GM19395 (cell line): ENCODE data around the gene MRPL4.
A peak's percentile ranks its signal among the peaks of the same experiment; 100 is the strongest.
"Not testable (repeated sequence)": the region's sequence is repeated elsewhere in the genome, so short reads cannot be mapped to it uniquely, and the experiment has no call there.

Experiments
- ATAC-seq: cut with Tn5 transposase; IDR thresholded peaks from one replicate; pipeline ENCODE4 v1.9.1; 2021; ENCODE audit warnings: mild to moderate bottlenecking, moderate library complexity; ENCODE audit not compliant: unreplicated experiment

MRPL4 gene

GRCh38 chr19:10230173-10230860, 21.7 kb upstream of the MRPL4 start:
- no peak for ATAC-seq

DNA sequence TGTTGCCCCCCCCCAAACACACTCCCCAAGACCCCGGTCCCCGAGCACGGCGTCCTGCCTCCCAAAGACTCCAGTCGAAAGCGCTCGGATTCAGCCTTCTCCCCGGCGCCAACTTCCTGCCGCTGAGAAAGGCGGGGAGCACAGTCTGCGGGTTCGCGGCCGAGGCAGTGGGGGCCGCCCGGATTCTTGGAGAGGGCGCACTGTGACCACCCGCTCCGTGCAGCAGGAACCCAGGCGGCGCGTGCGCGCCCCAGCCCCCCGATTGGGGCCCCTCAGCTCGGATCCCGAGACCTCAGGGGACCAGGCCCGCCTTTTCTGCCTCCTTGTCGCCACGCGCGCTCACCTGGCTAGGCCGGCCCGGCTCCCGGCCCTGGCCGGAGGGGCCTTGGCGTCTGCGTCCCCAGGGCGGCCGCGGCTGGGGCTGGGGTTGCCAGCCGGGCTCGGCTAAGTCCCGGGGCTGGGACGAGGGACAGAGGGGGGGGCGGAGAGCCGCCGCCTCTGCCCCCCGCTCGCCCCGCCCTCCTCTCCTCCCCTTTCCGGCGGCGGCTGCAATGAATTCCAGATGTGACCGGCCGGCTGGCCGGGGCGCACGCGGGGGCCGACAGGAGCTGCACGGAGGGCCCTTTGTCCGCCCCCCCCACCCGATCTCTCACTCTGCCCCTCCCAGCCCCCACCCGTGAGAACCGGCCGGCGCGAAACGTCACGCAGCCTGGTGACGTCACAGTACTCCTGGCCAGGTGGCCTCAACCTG, 21.0 kb upstream of the MRPL4 start, which contains the start of gene S1PR2:
S1PR2 (minus strand) TSS at position 471 of the 751 bp plus-strand sequence. CDS start 6,426 bp downstream, outside the sequence.
- no peak for ATAC-seq

- ATAC-seq = no peak
Observed at GRCh38 chr19:10231612-10232228, 20.3 kb upstream of the MRPL4 start.

GRCh38 chr19:10233946-10234345, 18.1 kb upstream of the MRPL4 start:
- ATAC-seq = no peak

- ATAC-seq = no peak
Observed at GRCh38 chr19:10235003-10235402, 17.0 kb upstream of the MRPL4 start.

- not testable (repeated sequence) for ATAC-seq
Observed at GRCh38 chr19:10235409-10235808, 16.6 kb upstream of the MRPL4 start.

- ATAC-seq = no peak
Observed at GRCh38 chr19:10237702-10238101, 14.3 kb upstream of the MRPL4 start.

- no peak for ATAC-seq
Observed at GRCh38 chr19:10238172-10238783, 13.7 kb upstream of the MRPL4 start.

GRCh38 chr19:10241826-10242449, 10.1 kb upstream of the MRPL4 start:
- not testable (repeated sequence) for ATAC-seq

GRCh38 chr19:10243606-10244005, 8.4 kb upstream of the MRPL4 start:
- ATAC-seq = no peak

- no peak for ATAC-seq
Observed at GRCh38 chr19:10245189-10245939, 6.7 kb upstream of the MRPL4 start.

- ATAC-seq = no peak
Observed at GRCh38 chr19:10246511-10246910, 5.5 kb upstream of the MRPL4 start.

- ATAC-seq = no peak
Observed at GRCh38 chr19:10252707-10253106, 693 bp downstream of the MRPL4 start.

DNA sequence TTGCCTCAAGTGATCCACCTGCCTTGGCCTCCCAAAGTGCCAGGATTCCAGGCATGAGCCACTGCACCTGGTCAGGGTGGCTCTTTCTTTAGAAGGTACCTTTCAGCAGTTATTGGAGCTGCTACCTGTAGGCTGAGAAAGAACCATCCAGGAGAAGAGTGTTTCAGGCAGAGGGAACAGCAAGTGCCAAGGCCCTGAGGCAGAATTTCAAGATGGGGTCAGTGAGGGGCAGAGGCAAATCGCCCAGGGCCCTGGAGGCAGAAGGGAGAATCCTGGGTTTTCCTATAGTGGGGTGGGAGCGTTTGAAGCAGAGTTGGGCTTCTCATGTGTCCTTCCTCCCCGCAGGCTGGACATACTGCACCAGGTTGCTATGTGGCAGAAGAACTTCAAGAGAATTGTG, 2.2 kb downstream of the MRPL4 start:
- ATAC-seq = no peak

GRCh38 chr19:10255358-10255757, 3.3 kb downstream of the MRPL4 start:
- ATAC-seq = no peak

- no peak for ATAC-seq
Observed at GRCh38 chr19:10256551-10256950, 4.5 kb downstream of the MRPL4 start.

DNA sequence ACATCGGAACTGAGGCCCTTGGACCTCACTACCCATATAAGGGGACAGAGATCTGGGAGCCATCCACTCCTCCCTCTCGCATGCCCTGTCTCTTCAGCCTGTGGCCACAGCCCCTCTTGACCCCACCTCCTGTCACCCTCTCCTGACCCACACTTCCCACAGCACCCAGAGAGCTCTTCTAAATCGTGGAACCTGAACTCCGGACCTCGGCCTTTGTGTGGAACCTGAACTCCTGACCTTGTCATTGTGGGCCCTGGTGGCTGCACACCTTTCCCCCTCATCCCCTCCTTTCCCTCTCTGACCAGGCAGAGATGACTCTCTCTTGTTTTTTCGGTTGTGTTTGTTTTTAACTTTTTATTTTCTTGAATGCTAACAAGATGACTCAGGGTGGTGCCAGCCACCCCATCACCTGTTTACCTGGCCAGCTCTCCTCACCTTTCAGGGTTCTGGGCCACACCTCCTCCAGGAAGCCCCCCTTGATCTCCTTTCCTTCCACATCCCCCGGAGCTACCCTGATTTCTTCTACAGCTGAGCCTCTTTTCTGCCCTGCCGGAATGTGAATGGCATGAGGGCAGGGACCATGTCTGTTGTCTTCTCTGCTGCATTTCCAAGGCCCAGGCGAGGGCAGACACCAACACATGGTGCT, 5.1 kb downstream of the MRPL4 start:
- no peak for ATAC-seq

- ATAC-seq = no peak
Observed at GRCh38 chr19:10258080-10258710, 6.2 kb downstream of the MRPL4 start.

GRCh38 chr19:10259162-10259905, 7.3 kb downstream of the MRPL4 start:
- peak; percentile 54 for ATAC-seq
